NCI-H446 (cell line): Measurements from ENCODE around the gene SPPL2B.
A peak's percentile ranks its signal among the peaks of the same experiment; 100 is the strongest.

Experiments
- DNase-seq, 2 experiments: peaks; one replicate each; lab custom pipeline; 2025; lab: John Stamatoyannopoulos, UW

The SPPL2B gene

GRCh38 chr19:2323707-2324106 is 4.8 kb upstream of the SPPL2B start:
- no peak for DNase-seq

DNA sequence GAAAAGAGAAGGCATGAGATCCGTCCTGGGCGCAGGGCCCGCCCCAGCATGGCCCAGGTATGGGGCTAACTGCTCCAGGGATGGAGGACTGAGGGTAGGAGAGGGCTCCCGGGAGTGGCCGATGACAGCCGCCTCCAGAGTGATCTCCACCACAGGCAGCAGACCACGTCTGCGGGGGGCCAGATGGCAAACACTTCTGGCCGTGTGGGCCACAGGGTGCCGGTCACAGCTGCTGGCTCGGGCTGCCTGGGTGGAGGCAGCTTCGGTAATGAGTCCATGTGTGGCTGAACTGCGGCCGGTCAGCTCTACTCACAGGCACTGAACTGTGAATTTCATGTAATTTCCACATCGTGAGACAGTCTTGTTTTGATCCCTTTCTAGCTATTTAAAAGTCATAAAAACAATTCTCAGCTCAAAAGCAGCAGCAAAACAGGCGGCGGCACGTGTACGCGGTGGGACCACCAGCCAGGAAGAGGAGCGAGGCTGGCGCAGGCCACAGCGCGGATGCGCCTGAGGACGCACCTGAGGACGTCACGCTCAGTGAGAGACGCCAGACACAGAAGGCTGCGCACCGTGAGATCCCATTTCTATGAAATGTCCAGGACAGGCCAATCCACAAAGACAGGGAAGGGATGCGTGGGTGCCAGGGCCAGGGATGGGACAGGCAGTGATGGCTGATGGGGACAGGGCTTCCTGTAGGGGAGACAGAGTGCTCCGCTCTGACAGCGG is 4.1 kb upstream of the SPPL2B start:
- DNase-seq = no peak

- no peak for DNase-seq
Observed at GRCh38 chr19:2325281-2326046, 3.0 kb upstream of the SPPL2B start.

DNA sequence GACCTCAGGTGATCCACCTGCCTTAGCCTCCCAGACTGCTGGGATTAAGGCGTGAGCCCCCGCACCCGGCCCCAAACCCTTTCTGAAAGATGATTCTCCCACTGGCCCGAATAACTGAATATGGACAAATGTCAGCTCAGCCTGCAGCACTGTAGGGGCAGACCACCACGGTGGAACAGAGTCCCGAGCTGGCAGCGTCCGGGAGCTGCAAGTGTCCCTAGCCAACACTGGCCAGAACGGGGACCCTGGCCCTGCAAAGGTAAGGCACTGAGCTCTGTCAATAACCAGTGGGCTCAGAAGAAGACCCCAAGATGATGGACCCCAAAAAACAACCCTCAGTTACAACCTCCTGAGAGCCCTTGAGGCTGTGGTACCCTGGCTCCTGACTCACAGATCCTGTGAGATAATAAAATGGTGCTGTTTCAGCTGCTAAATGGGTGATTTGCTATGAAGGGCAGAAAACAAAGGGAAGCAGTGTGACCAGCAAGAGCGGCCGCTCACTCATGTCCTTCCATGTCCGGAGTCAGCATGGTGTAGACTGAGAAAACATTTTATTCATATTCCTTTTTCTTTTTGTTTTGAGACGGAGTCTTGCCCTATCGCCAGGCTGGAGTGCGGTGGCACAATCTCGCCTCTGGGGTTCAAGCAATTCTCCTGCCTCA is 1.7 kb upstream of the SPPL2B start:
- no peak for DNase-seq

DNA sequence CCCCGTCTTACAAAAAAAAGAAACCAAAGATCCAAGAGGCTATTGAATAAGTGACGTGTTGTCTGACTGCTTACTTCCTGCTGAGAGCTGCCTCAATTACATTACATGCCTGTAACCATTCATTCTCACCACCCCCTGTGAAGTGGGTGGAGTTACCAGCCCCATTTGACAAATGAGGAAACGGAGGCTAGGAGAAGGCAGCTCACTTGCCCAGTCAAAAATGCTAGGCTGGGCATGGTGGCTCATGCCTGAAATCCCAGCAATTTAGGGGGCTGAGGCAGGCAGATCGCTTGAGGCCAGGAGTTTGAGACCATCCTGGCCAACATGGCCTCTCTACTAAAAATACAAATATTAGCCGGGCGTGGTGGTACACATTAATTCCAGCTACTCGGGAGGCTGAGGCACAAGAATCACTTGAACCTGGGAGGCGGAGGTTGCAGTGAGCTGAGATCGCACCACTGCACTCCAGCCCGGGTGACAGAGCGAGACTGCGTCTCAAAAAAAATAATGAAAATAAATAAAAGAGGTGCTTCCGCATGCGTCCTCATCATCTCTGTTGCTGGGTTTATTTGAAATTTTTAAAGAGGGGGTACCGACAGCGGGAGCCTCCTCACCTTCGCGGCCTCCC is 597 bp upstream of the SPPL2B start:
- peak; percentile 53 to 58 for DNase-seq

DNA sequence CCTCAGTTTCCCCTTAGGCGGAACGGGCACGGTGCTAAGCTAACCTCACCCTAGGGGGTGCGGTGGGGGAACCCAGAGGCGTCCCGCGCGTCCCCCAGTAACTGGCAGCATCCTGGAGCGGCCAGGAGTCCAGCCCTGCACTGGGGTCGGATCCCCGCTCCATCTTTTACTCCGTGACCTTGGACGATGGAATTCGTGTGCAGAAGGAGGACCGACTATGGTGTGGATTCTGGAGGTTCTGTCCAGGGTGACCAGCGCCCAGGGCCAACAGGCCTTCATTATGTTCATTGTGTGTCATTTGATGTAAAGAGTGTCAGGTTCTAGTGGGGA is 630 bp downstream of the SPPL2B start:
- no peak for DNase-seq

GRCh38 chr19:2329501-2329916 is 1.0 kb downstream of the SPPL2B start:
- no peak for DNase-seq

DNA sequence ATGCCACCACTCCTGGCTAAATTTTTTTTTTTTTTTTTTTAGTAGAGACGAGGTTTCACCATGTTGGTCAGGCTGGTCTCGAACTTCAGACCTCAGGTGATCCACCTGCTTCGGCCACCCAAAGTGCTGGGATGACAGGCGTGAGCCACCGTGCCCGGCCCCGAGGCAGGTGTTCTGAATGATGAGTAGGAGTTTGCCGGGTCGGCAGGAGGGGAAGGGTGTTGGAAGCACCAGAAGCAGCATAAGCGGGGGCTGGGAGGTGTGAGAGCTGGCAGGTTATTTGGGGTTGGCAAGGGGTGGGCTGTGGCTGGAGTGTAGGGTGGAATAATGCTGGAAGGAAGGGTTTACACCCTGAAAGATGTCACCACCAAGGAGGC is 1.8 kb downstream of the SPPL2B start:
- DNase-seq = no peak

DNA sequence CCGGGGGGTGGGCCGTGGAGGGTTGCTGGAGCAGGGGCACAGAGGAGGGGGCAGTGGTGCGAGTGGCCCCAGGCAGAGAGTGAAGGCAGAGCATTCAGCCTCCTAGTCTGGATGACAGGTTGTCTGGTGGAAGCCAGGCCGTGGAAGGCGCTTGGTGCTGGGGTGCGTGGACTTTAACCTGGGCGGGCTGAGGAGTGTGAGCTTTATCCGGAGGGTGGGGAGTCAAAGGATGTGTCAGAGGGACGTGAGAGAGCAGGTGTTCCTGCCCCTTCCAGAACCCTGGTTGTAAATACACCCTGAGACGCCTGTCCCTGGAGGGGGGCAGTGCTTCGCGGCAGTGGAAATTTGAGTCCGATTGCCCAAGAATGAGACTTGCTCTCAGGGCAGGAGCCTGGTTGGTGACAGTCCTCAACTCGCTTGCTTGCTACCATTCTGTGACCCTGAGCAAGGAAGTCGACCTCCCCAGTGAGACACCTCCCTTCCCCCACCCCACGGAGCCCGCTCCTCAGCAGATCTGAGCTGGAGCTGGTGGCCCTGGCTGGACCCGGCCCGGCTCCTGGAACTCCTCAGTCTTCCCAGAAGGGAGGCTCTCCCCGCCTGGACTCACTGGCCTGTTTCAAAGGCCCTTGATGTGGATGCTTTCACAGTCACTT is 2.3 kb downstream of the SPPL2B start:
- DNase-seq = no peak

GRCh38 chr19:2331601-2332246 is 3.2 kb downstream of the SPPL2B start:
- DNase-seq = no peak

- DNase-seq = no peak
Observed at GRCh38 chr19:2332341-2333026, 4.0 kb downstream of the SPPL2B start.

GRCh38 chr19:2333027-2333806 is 4.7 kb downstream of the SPPL2B start:
- DNase-seq = no peak

GRCh38 chr19:2333807-2334211 is 5.3 kb downstream of the SPPL2B start:
- DNase-seq = no peak

GRCh38 chr19:2334426-2334825 is 5.9 kb downstream of the SPPL2B start:
- no peak for DNase-seq

GRCh38 chr19:2334986-2335846 is 6.7 kb downstream of the SPPL2B start:
- DNase-seq = no peak

GRCh38 chr19:2335848-2336247 is 7.4 kb downstream of the SPPL2B start:
- DNase-seq = no peak

GRCh38 chr19:2336528-2337328 is 8.2 kb downstream of the SPPL2B start:
- DNase-seq = no peak

DNA sequence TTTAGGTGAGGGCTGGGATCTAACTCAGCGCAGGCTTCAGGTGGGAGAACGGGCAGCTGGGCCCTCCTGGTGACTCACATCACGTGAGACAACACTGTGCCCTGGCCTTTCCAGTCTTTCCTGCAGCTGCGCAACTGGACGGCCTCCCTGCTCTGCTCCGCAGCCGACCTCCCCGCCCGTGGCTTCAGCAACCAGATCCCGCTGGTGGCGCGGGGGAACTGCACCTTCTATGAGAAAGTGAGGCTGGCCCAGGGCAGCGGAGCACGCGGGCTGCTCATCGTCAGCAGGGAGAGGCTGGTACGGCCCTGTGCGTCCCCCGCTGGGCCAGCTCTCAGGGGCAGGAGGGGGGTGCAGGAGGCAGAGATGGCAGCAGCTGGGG is 8.8 kb downstream of the SPPL2B start:
- no peak for DNase-seq
